Sigmoid colon (tissue), 7 donors: ENCODE measurements around the gene ITGA11. TPM values are rescaled to one million over a fixed set of nuclear protein-coding genes. Genes with fewer than 3 reads are reported as not detected.

Experiments
- DNase-seq: peaks from one replicate; pipeline ENCODE4 v3.0.0-alpha.2; 2019
- H3K27ac ChIP-seq, 4 donors: fragments of 200-600 bp; sonication (generic); one replicate each; pipeline ENCODE4 v1.5.1; 2016 to 2019; ENCODE audit warnings: mild to moderate bottlenecking in 1 of 4
- H3K27me3 ChIP-seq, 3 donors: fragments of 200-600 bp; sonication (generic); one replicate each; pipeline ENCODE4 v1.5.1; 2019; ENCODE audit warnings: mild to moderate bottlenecking in 1 of 3
- H3K36me3 ChIP-seq, 4 donors: fragments of 200-600 bp; sonication (generic); one replicate each; pipeline ENCODE4 v1.5.1; 2016 to 2019
- H3K4me1 ChIP-seq, 4 donors: fragments of 200-600 bp; sonication (generic); one replicate each; pipeline ENCODE4 v1.5.1; 2017 to 2019
- H3K4me3 ChIP-seq, 4 donors: fragments of 200-600 bp; sonication (generic); one replicate each; pipeline ENCODE4 v1.5.1; 2017 to 2019; ENCODE audit warnings: mild to moderate bottlenecking in 2 of 4, moderate library complexity in 1 of 4
- H3K9me3 ChIP-seq, 4 donors: fragments of 200-600 bp in 3 of 4; sonication (generic) in 3 of 4; one replicate each; pipeline versions ENCODE4 v1.5.1 to v1.6.1; 2013 to 2019
- CTCF ChIP-seq, 4 experiments: fragments of 450-650 bp in 3 of 4; fragments of 200-600 bp in 1 of 4; IDR thresholded peaks; one replicate each; pipeline ENCODE4 v1.5.1; 2016 to 2019; ENCODE audit warnings: antibody characterized with exemption in 4 of 4, mild to moderate bottlenecking in 3 of 4, moderate library complexity in 2 of 4
- EP300 ChIP-seq, 4 donors: sonication (generic); formaldehyde crosslinking; IDR thresholded peaks; one replicate each; pipeline ENCODE4 v1.6.1; 2017; ENCODE audit warnings: antibody characterized with exemption in 4 of 4
- POLR2A ChIP-seq, 2 donors: fragments of 450-650 bp; IDR thresholded peaks; one replicate each; pipeline ENCODE4 v1.6.1; 2016; ENCODE audit warnings: antibody characterized with exemption in 2 of 2, mild to moderate bottlenecking in 2 of 2, moderate library complexity in 2 of 2
- POLR2AphosphoS5 ChIP-seq, 4 donors: sonication (generic); formaldehyde crosslinking; IDR thresholded peaks; one replicate each; pipeline ENCODE4 v1.6.1; 2017; ENCODE audit warnings: antibody characterized with exemption in 4 of 4
- WGBS, 2 donors: extraction: QIAGEN DNeasy Blood & Tissue Kit; methylation state at CpG; one replicate each; pipeline ENCODE4 v1.1.7; 2013; 5-methylcytosine and 5-hydroxymethylcytosine counted together
- intact Hi-C: fragments of 100-400 bp; cut with DNase I; formaldehyde crosslinking; loops from one replicate; pipeline ENCODE4 v1.15.1; 2023
- polyA plus RNA-seq, 3 donors: library from polyadenylated mRNA; stranded (reverse); fragments of 200-250 nt; gene quantifications; one replicate each; pipeline ENCODE4 v1.2.3, GENCODE V29; 2013
- total RNA-seq, 4 donors: library from RNA; depleted of rRNA; stranded (reverse); fragments of >200 nt; gene quantifications; one replicate each; pipeline ENCODE4 v1.1.0, GENCODE V29; 2016
- donor health status: healthy with polysubstance abuse.
- donor health status: Bipolar disorder and iron deficiency.
- donor health status: healthy.

ITGA11 gene
- total and polyA plus RNA-seq, 7 donors: 0.71 to 6.1 (median 1.2) TPM

GRCh38 chr15:68436680-68437079, 4.7 kb upstream of the ITGA11 start:
- H3K4me3 ChIP-seq: no peak overlapping the region
- TF ChIP-seq POLR2AphosphoS5 (IDR thresholded peaks at IDR 0.05) (no peak), CTCF (IDR thresholded peaks at IDR 0.05) (no peak), EP300 (IDR thresholded peaks at IDR 0.05) (no peak), POLR2A (IDR thresholded peaks at IDR 0.05) (no peak)
- intact Hi-C loops: no loop called here
- H3K27ac ChIP-seq: no peak overlapping the region
- WGBS, 2 donors: 90 to 94% methylated on average over 1 of the region's 1 CpG
- H3K36me3 ChIP-seq: no peaks in the 10 kb centered on the region
- H3K9me3 ChIP-seq: no peaks in the 10 kb centered on the region
- H3K27me3 ChIP-seq: peaks cover 11 to 48% (median 22%) of the 10 kb centered on the region in 3 donors
- peaks cover 0 to 14% (median 13%) of the 10 kb centered on the region in 4 donors for H3K4me1 ChIP-seq
- DNase-seq: no peak

GRCh38 chr15:68435966-68436365, 4.0 kb upstream of the ITGA11 start:
- intact Hi-C loops: no loop called here
- no peak for TF ChIP-seq POLR2AphosphoS5 (IDR thresholded peaks at IDR 0.05)
- no peak for TF ChIP-seq POLR2A (IDR thresholded peaks at IDR 0.05)
- no peak for TF ChIP-seq EP300 (IDR thresholded peaks at IDR 0.05)
- TF ChIP-seq CTCF (IDR thresholded peaks at IDR 0.05): no peak
- Histone ChIP-seq H3K27ac (no peak overlapping the region), H3K4me1 (peaks cover 0 to 14% (median 14%) of the 10 kb centered on the region in 4 donors), H3K27me3 (peaks cover 12 to 55% (median 29%) of the 10 kb centered on the region in 3 donors), H3K9me3 (no peaks in the 10 kb centered on the region), H3K4me3 (no peak overlapping the region), H3K36me3 (no peaks in the 10 kb centered on the region)
- DNase-seq: no peak
- 78 to 87% methylated on average over 3 of the region's 3 CpGs for WGBS, 2 donors

DNA sequence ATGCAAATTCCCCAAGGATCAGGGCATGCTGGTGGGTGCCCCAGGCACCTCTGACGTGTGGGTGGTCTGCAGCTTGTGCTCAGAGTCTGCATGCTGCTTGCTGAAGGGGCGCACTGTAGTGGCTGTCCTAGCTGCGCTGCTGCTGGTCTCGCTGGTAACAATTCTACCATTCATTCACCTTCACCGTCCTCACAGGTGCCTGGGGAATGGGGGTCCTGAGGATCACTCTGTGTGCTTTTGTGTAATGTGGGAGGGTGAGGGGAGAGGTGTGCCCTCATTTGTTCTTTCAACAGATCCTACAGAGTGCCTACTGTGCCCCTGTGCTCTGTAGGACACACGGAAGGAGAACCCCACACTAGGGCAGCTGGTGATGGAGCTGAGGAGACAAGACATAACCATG, 2.1 kb upstream of the ITGA11 start:
- Histone ChIP-seq H3K4me3 (no peak overlapping the region), H3K27ac (no peak overlapping the region), H3K27me3 (peaks cover 16 to 61% (median 40%) of the 10 kb centered on the region in 3 donors), H3K4me1 (peaks cover 0 to 18% (median 16%) of the 10 kb centered on the region in 4 donors), H3K36me3 (no peaks in the 10 kb centered on the region), H3K9me3 (no peaks in the 10 kb centered on the region)
- WGBS, 2 donors: 83 to 87% methylated on average over 6 of the region's 6 CpGs
- TF ChIP-seq POLR2AphosphoS5 (IDR thresholded peaks at IDR 0.05): no peak
- no peak for TF ChIP-seq EP300 (IDR thresholded peaks at IDR 0.05)
- no peak for DNase-seq
- intact Hi-C loops: no loop called here

GRCh38 chr15:68433551-68433950, 1.6 kb upstream of the ITGA11 start:
- H3K27me3 ChIP-seq: peaks cover 16 to 61% (median 40%) of the 10 kb centered on the region in 3 donors
- no peak overlapping the region for H3K27ac ChIP-seq
- H3K4me3 ChIP-seq: no peak overlapping the region
- H3K36me3 ChIP-seq: no peaks in the 10 kb centered on the region
- intact Hi-C loops: no loop called here
- TF ChIP-seq CTCF (IDR thresholded peaks at IDR 0.05): no peak
- no peak for TF ChIP-seq POLR2AphosphoS5 (IDR thresholded peaks at IDR 0.05)
- no peak for TF ChIP-seq POLR2A (IDR thresholded peaks at IDR 0.05)
- no peak for TF ChIP-seq EP300 (IDR thresholded peaks at IDR 0.05)
- no peak for DNase-seq
- H3K9me3 ChIP-seq: no peaks in the 10 kb centered on the region
- 63 to 67% methylated on average over 2 of the region's 2 CpGs for WGBS, 2 donors
- peaks cover 0 to 18% (median 16%) of the 10 kb centered on the region in 4 donors for H3K4me1 ChIP-seq

- no peak for DNase-seq
- 54 to 65% methylated on average over 13 of the region's 13 CpGs for WGBS, 2 donors
- Histone ChIP-seq H3K36me3 (no peaks in the 10 kb centered on the region), H3K27ac (no peak overlapping the region), H3K27me3 (peaks cover 16 to 56% (median 40%) of the 10 kb centered on the region in 3 donors), H3K4me3 (peak overlapping the region in 3 of 4 donors; percentile 38 to 52 (median 44)), H3K9me3 (no peaks in the 10 kb centered on the region), H3K4me1 (peaks cover 0 to 18% (median 16%) of the 10 kb centered on the region in 4 donors)
- TF ChIP-seq CTCF (IDR thresholded peaks at IDR 0.05) (no peak), POLR2A (IDR thresholded peaks at IDR 0.05) (no peak), EP300 (IDR thresholded peaks at IDR 0.05) (no peak), POLR2AphosphoS5 (IDR thresholded peaks at IDR 0.05) (no peak)
- intact Hi-C loops: no loop called here
Observed at GRCh38 chr15:68432441-68433064, 590 bp upstream of the ITGA11 start.
